ENCODE measurements around the gene ACSL1. TPM values are rescaled to one million over a fixed set of nuclear protein-coding genes. Genes with fewer than 3 reads are reported as not detected.
A peak's percentile ranks its signal among the peaks of the same experiment; 100 is the strongest.
"Not testable (repeated sequence)": the region's sequence is repeated elsewhere in the genome, so short reads cannot be mapped to it uniquely, and the experiment has no call there.

Gene ACSL1
- total RNA-seq, 2 donors from 2014 or later, result 13.2 to 22.2 TPM

- H3K27me3 Mint-ChIP-seq, result no peaks in the 10 kb centered on the region
- no peak overlapping the region for H3K27ac Mint-ChIP-seq
- H3K4me1 Mint-ChIP-seq, result peaks cover 14% of the 10 kb centered on the region
- H3K9me3 Mint-ChIP-seq, result no peaks in the 10 kb centered on the region
- ATAC-seq (replicated peaks), result no peak
- H3K4me3 Mint-ChIP-seq, result no peak overlapping the region
- H3K36me3 Mint-ChIP-seq (ENCODE audit: low read depth), result peaks cover 7% of the 10 kb centered on the region
Measured at GRCh38 chr4:184796906-184797305, 28.9 kb downstream of the ACSL1 start.

- Mint-ChIP-seq H3K27ac (no peak overlapping the region), H3K4me1 (peaks cover 19% of the 10 kb centered on the region), H3K9me3 (no peaks in the 10 kb centered on the region), H3K36me3 (ENCODE audit: low read depth) (peaks cover 7% of the 10 kb centered on the region), H3K4me3 (no peak overlapping the region), H3K27me3 (no peaks in the 10 kb centered on the region)
- no peak for ATAC-seq (replicated peaks)
Measured at GRCh38 chr4:184795214-184795844, 30.4 kb downstream of the ACSL1 start.

- Mint-ChIP-seq H3K4me3 (no peak overlapping the region), H3K27me3 (no peaks in the 10 kb centered on the region), H3K4me1 (peaks cover 19% of the 10 kb centered on the region), H3K27ac (no peak overlapping the region), H3K36me3 (ENCODE audit: low read depth) (peaks cover 7% of the 10 kb centered on the region), H3K9me3 (no peaks in the 10 kb centered on the region)
- ATAC-seq (replicated peaks), result no peak
Measured at GRCh38 chr4:184794470-184794869, 31.3 kb downstream of the ACSL1 start.

DNA sequence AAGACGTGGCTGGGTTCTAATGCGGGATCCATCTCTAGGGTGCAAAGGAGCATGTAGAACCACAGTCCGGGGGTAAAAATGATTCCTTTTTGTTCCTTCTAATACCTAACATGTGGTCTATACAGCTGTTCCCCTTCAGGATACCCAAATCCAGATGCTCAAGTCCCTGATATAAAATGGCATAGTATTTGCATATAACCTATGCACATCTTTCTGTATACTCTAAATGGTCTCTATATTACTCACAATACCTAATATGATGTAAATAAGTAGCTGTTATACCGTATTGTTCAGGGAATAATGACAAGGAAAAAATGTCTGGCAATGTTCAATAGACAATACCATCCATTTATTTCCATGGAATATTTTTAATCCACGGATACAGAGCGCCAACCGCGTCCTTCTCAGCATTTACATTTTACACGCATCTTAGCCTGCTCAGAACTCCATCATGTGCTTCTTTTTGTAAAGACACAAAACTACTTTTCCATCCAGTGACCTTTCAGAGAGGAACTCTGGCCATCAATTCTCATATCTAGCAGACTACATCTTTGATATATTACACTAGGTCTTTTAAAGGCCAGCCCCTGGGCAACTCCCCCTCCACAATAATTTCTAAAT lies 31.9 kb downstream of the ACSL1 start:
- peaks cover 7% of the 10 kb centered on the region for H3K36me3 Mint-ChIP-seq (ENCODE audit: low read depth)
- no peak overlapping the region for H3K27ac Mint-ChIP-seq
- H3K4me3 Mint-ChIP-seq, result peak overlapping the region; percentile 48
- no peaks in the 10 kb centered on the region for H3K27me3 Mint-ChIP-seq
- H3K4me1 Mint-ChIP-seq, result peaks cover 19% of the 10 kb centered on the region
- H3K9me3 Mint-ChIP-seq, result no peaks in the 10 kb centered on the region
- no peak for ATAC-seq (replicated peaks)

DNA sequence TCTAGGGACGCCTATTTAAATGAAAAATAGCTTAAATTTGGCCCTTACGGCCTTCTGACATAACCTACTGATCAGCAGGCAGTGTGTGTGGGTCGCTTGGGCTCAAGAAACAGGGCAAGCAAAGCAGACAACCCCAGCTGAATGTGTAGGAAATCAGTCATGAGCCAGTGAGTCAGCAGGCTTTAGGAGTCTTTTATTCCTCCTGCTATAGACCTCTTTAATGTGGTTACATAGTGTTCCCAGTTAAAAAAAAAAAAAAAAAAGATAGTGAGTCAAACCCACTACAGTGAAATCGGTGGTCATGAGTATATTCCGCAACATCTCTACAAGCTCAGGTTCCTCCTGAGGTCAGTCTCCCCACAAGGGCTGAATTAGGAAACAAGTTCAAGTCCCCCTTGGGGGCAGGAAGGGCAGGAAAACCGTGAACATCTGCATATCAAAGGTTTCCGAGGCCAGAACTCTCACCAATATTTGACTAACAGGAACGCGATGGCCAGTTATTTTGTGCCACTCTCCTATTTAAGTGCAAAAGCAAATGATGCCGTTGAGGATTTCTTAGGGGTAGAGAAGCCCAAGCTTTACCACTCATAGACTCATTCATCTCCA lies 32.7 kb downstream of the ACSL1 start:
- ATAC-seq (replicated peaks), result peak; percentile 98
- Mint-ChIP-seq H3K9me3 (no peaks in the 10 kb centered on the region), H3K27ac (peak overlapping the region; percentile 74), H3K4me3 (peak overlapping the region; percentile 48), H3K36me3 (ENCODE audit: low read depth) (peaks cover 7% of the 10 kb centered on the region), H3K27me3 (no peaks in the 10 kb centered on the region), H3K4me1 (peaks cover 19% of the 10 kb centered on the region)

- Mint-ChIP-seq H3K27me3 (no peaks in the 10 kb centered on the region), H3K27ac (no peak overlapping the region), H3K36me3 (ENCODE audit: low read depth) (peaks cover 13% of the 10 kb centered on the region), H3K4me1 (peaks cover 19% of the 10 kb centered on the region), H3K9me3 (no peaks in the 10 kb centered on the region), H3K4me3 (no peak overlapping the region)
- no peak for ATAC-seq (replicated peaks)
Measured at GRCh38 chr4:184792334-184792733, 33.4 kb downstream of the ACSL1 start.

DNA sequence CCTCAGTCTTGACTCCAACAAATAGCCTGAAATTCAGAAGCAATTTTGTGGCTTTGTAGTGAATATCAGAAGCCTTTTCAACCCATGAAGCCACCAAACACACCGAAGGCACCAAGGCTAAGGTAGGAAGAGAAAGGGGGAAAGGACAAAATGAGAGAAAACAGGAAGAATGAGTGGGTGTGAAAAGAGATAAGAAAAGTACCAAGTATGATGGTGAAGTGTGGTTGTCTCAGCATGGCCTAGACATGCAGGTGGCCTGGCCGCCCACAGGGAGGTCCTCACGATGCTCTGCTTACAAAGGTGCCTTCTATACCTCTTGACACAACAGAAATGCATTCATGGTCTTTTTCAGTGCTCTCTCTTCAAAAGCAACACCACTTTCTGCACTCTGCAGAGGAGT lies 34.9 kb downstream of the ACSL1 start:
- Mint-ChIP-seq H3K9me3 (no peaks in the 10 kb centered on the region), H3K4me3 (no peak overlapping the region), H3K4me1 (peaks cover 19% of the 10 kb centered on the region), H3K36me3 (ENCODE audit: low read depth) (peaks cover 27% of the 10 kb centered on the region), H3K27me3 (no peaks in the 10 kb centered on the region), H3K27ac (no peak overlapping the region)
- no peak for ATAC-seq (replicated peaks)

DNA sequence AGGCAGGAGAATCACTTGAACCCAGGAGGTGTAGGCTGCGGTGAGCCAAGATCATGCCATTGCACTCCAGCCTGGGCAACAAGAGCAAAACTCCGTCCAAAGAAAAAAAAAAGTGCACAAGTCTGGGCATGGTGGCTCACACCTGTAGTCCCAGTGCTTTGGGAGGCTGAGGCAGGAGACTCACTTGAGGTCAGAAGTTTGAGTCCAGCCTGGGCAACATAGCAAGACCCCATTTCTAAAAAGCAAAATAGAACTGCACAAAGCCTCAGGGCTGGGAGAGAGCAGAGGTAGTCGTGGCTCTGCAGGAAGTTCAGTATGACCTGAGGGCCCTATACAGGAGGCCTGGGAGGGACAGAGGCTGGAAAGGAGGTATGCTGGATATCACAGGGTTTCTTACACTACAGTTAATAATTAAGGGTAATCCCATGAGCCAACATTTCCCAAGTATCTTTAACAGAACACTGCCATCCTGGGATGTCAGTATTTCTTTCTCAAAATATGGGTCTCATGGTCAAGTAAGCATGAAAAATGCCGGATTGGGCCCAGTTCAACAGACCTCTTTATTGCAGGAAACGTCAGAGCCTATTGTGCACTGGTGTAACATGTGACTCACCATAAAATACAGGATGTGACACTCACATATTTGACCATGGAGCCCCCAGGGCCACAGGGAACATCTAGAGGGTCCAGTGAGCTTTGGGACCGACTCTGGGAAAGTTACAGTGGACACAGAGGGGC lies 37.8 kb downstream of the ACSL1 start:
- Mint-ChIP-seq H3K27ac (no peak overlapping the region), H3K4me3 (no peak overlapping the region), H3K4me1 (peaks cover 5% of the 10 kb centered on the region), H3K27me3 (no peaks in the 10 kb centered on the region), H3K9me3 (no peaks in the 10 kb centered on the region), H3K36me3 (ENCODE audit: low read depth) (peaks cover 45% of the 10 kb centered on the region)
- no peak for ATAC-seq (replicated peaks)

DNA sequence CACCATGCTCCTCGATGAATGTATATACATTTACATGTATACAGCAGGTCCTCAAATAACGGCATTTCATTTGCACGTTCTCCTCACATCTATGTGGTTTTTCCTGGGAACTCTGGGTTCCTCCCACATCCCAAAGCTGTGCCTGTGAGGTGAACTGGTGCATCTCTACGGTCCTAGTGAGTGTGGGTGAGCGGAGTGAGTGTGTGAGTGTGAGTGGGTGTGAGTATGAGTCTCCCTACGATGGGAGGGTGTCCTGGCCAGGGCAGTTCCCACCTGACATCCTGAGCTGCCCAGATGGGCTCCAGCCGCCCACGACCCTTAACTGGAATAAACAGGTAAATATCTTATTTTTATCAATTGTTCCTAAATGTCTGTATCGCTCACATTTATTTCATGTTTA lies 40.0 kb downstream of the ACSL1 start:
- Mint-ChIP-seq H3K36me3 (ENCODE audit: low read depth) (peaks cover 52% of the 10 kb centered on the region), H3K27ac (no peak overlapping the region), H3K4me3 (no peak overlapping the region), H3K27me3 (no peaks in the 10 kb centered on the region), H3K9me3 (no peaks in the 10 kb centered on the region), H3K4me1 (peaks cover 7% of the 10 kb centered on the region)
- ATAC-seq (replicated peaks), result no peak

DNA sequence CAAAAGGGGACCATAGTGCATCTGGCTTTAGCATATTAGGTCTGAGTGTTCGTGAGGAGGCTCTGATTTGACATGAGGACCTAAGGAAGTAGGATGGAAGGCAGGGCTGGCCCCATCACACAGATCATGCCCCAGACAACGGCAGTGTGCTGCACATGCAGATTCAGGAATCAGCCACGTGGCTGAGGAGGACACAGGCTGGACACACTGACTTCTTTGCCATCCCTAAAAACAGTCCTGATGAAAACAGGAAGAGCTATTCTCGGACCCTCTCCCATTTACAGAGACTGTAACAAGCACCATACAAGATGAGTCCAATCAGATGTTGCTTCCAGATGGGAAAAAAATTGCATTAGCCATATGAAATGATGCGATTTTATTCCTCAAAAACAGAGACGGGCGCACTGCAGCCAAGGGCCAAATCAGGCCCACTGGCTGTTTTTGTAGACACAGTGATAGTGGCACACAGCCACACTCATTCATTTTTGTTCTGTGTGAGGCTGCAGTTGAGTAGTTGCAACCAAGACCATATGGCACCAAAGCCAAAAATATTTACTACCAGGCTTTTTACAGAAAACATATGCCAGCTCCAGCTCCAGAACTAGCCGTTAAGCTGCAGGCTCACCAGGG lies 41.0 kb downstream of the ACSL1 start:
- H3K4me1 Mint-ChIP-seq, result peaks cover 3% of the 10 kb centered on the region
- H3K27ac Mint-ChIP-seq, result no peak overlapping the region
- no peaks in the 10 kb centered on the region for H3K9me3 Mint-ChIP-seq
- peaks cover 52% of the 10 kb centered on the region for H3K36me3 Mint-ChIP-seq (ENCODE audit: low read depth)
- no peak overlapping the region for H3K4me3 Mint-ChIP-seq
- ATAC-seq (replicated peaks), result no peak
- H3K27me3 Mint-ChIP-seq, result no peaks in the 10 kb centered on the region

GRCh38 chr4:184782731-184783373 lies 42.9 kb downstream of the ACSL1 start:
- Mint-ChIP-seq H3K9me3 (no peaks in the 10 kb centered on the region), H3K4me1 (peaks cover 3% of the 10 kb centered on the region), H3K36me3 (ENCODE audit: low read depth) (peaks cover 55% of the 10 kb centered on the region), H3K27me3 (no peaks in the 10 kb centered on the region), H3K4me3 (no peak overlapping the region), H3K27ac (no peak overlapping the region)
- no peak for ATAC-seq (replicated peaks)

- not testable (repeated sequence) for H3K27ac Mint-ChIP-seq; H3K9me3 Mint-ChIP-seq; H3K4me3 Mint-ChIP-seq; H3K4me1 Mint-ChIP-seq; H3K27me3 Mint-ChIP-seq; ATAC-seq (replicated peaks)
- peaks cover 26% of the 10 kb centered on the region for H3K36me3 Mint-ChIP-seq (ENCODE audit: low read depth)
Measured at GRCh38 chr4:184779160-184779559, 46.6 kb downstream of the ACSL1 start.

- no peaks in the 10 kb centered on the region for H3K9me3 Mint-ChIP-seq
- peaks cover 17% of the 10 kb centered on the region for H3K36me3 Mint-ChIP-seq (ENCODE audit: low read depth)
- H3K27ac Mint-ChIP-seq, result no peak overlapping the region
- no peak overlapping the region for H3K4me3 Mint-ChIP-seq
- peaks cover 3% of the 10 kb centered on the region for H3K4me1 Mint-ChIP-seq
- H3K27me3 Mint-ChIP-seq, result no peaks in the 10 kb centered on the region
- no peak for ATAC-seq (replicated peaks)
Measured at GRCh38 chr4:184778325-184778724, 47.4 kb downstream of the ACSL1 start.

GRCh38 chr4:184776821-184777220 lies 48.9 kb downstream of the ACSL1 start:
- no peak for ATAC-seq (replicated peaks)
- no peak overlapping the region for H3K27ac Mint-ChIP-seq
- no peak overlapping the region for H3K4me3 Mint-ChIP-seq
- no peaks in the 10 kb centered on the region for H3K9me3 Mint-ChIP-seq
- peaks cover 5% of the 10 kb centered on the region for H3K36me3 Mint-ChIP-seq (ENCODE audit: low read depth)
- H3K4me1 Mint-ChIP-seq, result no peaks in the 10 kb centered on the region
- H3K27me3 Mint-ChIP-seq, result no peaks in the 10 kb centered on the region

Measured in activated T-helper 17 cell treated with anti-CD3 and anti-CD28 coated beads, Interleukin-2, amount 50 U/mL, for 72 hours (primary cell).